ENCODE measurements around the gene DAO. TPM values are rescaled to one million over a fixed set of nuclear protein-coding genes. Genes with fewer than 3 reads are reported as not detected.

The DAO gene
- total RNA-seq, 1 donor from 2014 or later = not detected

- Mint-ChIP-seq H3K4me1 (ENCODE audit: unreplicated experiment) (no peaks in the 10 kb centered on the region), H3K27me3 (peaks cover 3% of the 10 kb centered on the region), H3K4me3 (no peak overlapping the region), H3K27ac (no peak overlapping the region), H3K9me3 (peaks cover 4% of the 10 kb centered on the region), H3K36me3 (no peaks in the 10 kb centered on the region)
- no peak for DNase-seq (ENCODE audit: extremely low spot score, unreplicated experiment)
- TF ChIP-seq CTCF (conservative IDR thresholded peaks at IDR 0.05) = no peak
These were observed 7.2 kb downstream of the DAO start for GRCh38 chr12:108886873-108887629.

- Mint-ChIP-seq H3K36me3 (no peaks in the 10 kb centered on the region), H3K4me3 (no peak overlapping the region), H3K9me3 (peaks cover 4% of the 10 kb centered on the region), H3K4me1 (ENCODE audit: unreplicated experiment) (no peaks in the 10 kb centered on the region), H3K27ac (no peak overlapping the region), H3K27me3 (peaks cover 3% of the 10 kb centered on the region)
- DNase-seq (ENCODE audit: extremely low spot score, unreplicated experiment) = no peak
- TF ChIP-seq CTCF (conservative IDR thresholded peaks at IDR 0.05) = no peak
These were observed 8.1 kb downstream of the DAO start for GRCh38 chr12:108888031-108888430.

- no peak for DNase-seq (ENCODE audit: extremely low spot score, unreplicated experiment)
These were observed 10.3 kb downstream of the DAO start for GRCh38 chr12:108890208-108890607.

GRCh38 chr12:108895220-108895802 lies 15.4 kb downstream of the DAO start:
- H3K27me3 Mint-ChIP-seq = peaks cover 16% of the 10 kb centered on the region
- no peak for DNase-seq (ENCODE audit: extremely low spot score, unreplicated experiment)
- H3K9me3 Mint-ChIP-seq = no peaks in the 10 kb centered on the region
- no peaks in the 10 kb centered on the region for H3K4me1 Mint-ChIP-seq (ENCODE audit: unreplicated experiment)
- no peak overlapping the region for H3K27ac Mint-ChIP-seq
- no peak for TF ChIP-seq CTCF (conservative IDR thresholded peaks at IDR 0.05)
- no peaks in the 10 kb centered on the region for H3K36me3 Mint-ChIP-seq
- no peak overlapping the region for H3K4me3 Mint-ChIP-seq

More at GRCh38 chr12:108890208-108890607, 10.3 kb downstream of the DAO start:
- Mint-ChIP-seq H3K4me3 (no peak overlapping the region), H3K27me3 (peaks cover 9% of the 10 kb centered on the region), H3K36me3 (no peaks in the 10 kb centered on the region), H3K27ac (no peak overlapping the region), H3K9me3 (peaks cover 4% of the 10 kb centered on the region), H3K4me1 (ENCODE audit: unreplicated experiment) (no peaks in the 10 kb centered on the region)
- no peak for TF ChIP-seq CTCF (conservative IDR thresholded peaks at IDR 0.05)

- Mint-ChIP-seq H3K36me3 (no peaks in the 10 kb centered on the region), H3K4me3 (no peak overlapping the region), H3K9me3 (no peaks in the 10 kb centered on the region), H3K4me1 (ENCODE audit: unreplicated experiment) (no peaks in the 10 kb centered on the region), H3K27me3 (peaks cover 18% of the 10 kb centered on the region), H3K27ac (no peak overlapping the region)
- no peak for TF ChIP-seq CTCF (conservative IDR thresholded peaks at IDR 0.05)
- no peak for DNase-seq (ENCODE audit: extremely low spot score, unreplicated experiment)
These were observed 16.4 kb downstream of the DAO start for GRCh38 chr12:108896336-108896735.

Measured in type B pancreatic cell (in vitro differentiated cells).